K562 (cell line): ENCODE results near the gene HNF4A. TPM values are rescaled to one million over a fixed set of nuclear protein-coding genes. Genes with fewer than 3 reads are reported as not detected.

Experiments
- CBFA2T3 ChIP-seq: fragments of 450-650 bp; IDR thresholded peaks from 2 replicates; pipeline ENCODE4 v1.6.1; 2017
- CEBPB ChIP-seq: fragments of 450-650 bp; IDR thresholded peaks from 2 replicates; pipeline ENCODE4 v1.6.1; 2016; ENCODE audit warnings: missing genetic modification characterization, missing compliant biosample characterization
- E2F3 ChIP-seq: fragments of 250-450 bp; sonication (Bioruptor Pico); IDR thresholded peaks from 2 replicates; pipeline ENCODE4 v1.4.0; 2020; ENCODE audit warnings: mild to moderate bottlenecking
- E2F5 ChIP-seq: sonication (generic); formaldehyde crosslinking; IDR thresholded peaks from 2 replicates; pipeline ENCODE4 v1.8.0; 2022; ENCODE audit warnings: mild to moderate bottlenecking, missing genetic modification reagents
- MAFG ChIP-seq: fragments of 450-650 bp; conservative IDR thresholded peaks from 2 replicates; pipeline ENCODE4 v1.6.1; 2016; ENCODE audit warnings: missing genetic modification characterization, missing compliant biosample characterization
- MBD1 ChIP-seq: fragments of 250-450 bp; sonication (Bioruptor Pico); IDR thresholded peaks from 2 replicates; pipeline ENCODE4 v1.8.0; 2022; ENCODE audit warnings: inconsistent platforms
- MTA3 ChIP-seq: fragments of 450-650 bp; formaldehyde crosslinking; IDR thresholded peaks from 2 replicates; pipeline ENCODE4 v1.6.1; 2017; ENCODE audit warnings: mild to moderate bottlenecking, borderline replicate concordance
- NCOA2 ChIP-seq, 2 experiments: fragments of 450-650 bp; IDR thresholded peaks; 2 replicates each; pipeline ENCODE4 v1.6.1; 2018; ENCODE audit warnings: mild to moderate bottlenecking in 2 of 2, moderate library complexity in 1 of 2; ENCODE audit not compliant: partially characterized antibody in 2 of 2
- NONO ChIP-seq, 2 experiments: fragments of 200-400 bp in 1 of 2; fragments of 450-650 bp in 1 of 2; formaldehyde crosslinking in 1 of 2; IDR thresholded peaks; 2 replicates each; pipeline ENCODE4 v1.6.1; 2017; ENCODE audit warnings: low read depth in 2 of 2, mild to moderate bottlenecking in 2 of 2, moderate library complexity in 2 of 2, low read length in 1 of 2
- PHF20 ChIP-seq: fragments of 450-650 bp; IDR thresholded peaks from 2 replicates; pipeline ENCODE4 v1.6.1; 2018; ENCODE audit not compliant: partially characterized antibody
- PREB ChIP-seq: sonication (generic); formaldehyde crosslinking; IDR thresholded peaks from 2 replicates; pipeline ENCODE4 v1.8.1; 2023; ENCODE audit warnings: mild to moderate bottlenecking, missing genetic modification reagents
- RBM17 ChIP-seq: fragments of 200-400 bp; formaldehyde crosslinking; IDR thresholded peaks from 2 replicates; pipeline ENCODE4 v1.6.1; 2017; ENCODE audit warnings: low read depth, mild to moderate bottlenecking, low read length, borderline replicate concordance
- RBM25 ChIP-seq: fragments of 200-400 bp; formaldehyde crosslinking; IDR thresholded peaks from 2 replicates; pipeline ENCODE4 v1.6.1; 2018; ENCODE audit warnings: low read length, low read depth, moderate library complexity; ENCODE audit not compliant: severe bottlenecking
- SP2 ChIP-seq: IDR thresholded peaks from 2 replicates; pipeline ENCODE4 v1.6.1; 2011; ENCODE audit warnings: mild to moderate bottlenecking, low read depth, low read length, moderate library complexity; ENCODE audit not compliant: poor library complexity, severe bottlenecking; ENCODE audit errors: extremely low read depth
- ZBTB26 ChIP-seq: fragments of 450-650 bp; formaldehyde crosslinking; IDR thresholded peaks from 2 replicates; pipeline ENCODE4 v1.4.0; 2022; ENCODE audit warnings: missing genetic modification characterization
- ZKSCAN1 ChIP-seq: fragments of 150-350 bp; IDR thresholded peaks from 2 replicates; pipeline ENCODE4 v1.6.1; 2016; ENCODE audit warnings: low read depth, low read length
- ZNF134 ChIP-seq: fragments of 250-450 bp; sonication (Bioruptor Pico); conservative IDR thresholded peaks from 2 replicates; pipeline ENCODE4 v1.4.0; 2020
- ZNF263 ChIP-seq: sonication (generic); formaldehyde crosslinking; IDR thresholded peaks from 2 replicates; pipeline ENCODE4 v1.8.0; 2022; ENCODE audit warnings: mild to moderate bottlenecking, missing genetic modification reagents, borderline replicate concordance
- polyA plus RNA-seq, 8 experiments: library from polyadenylated mRNA; depleted of rRNA in 4 of 8; stranded (reverse) in 5 of 8; unstranded in 3 of 8; fragments of >200 nt; fragmentation: Nextera tagmentation in 2 of 8; fragmentation: Illumina TruSeq in 1 of 8; extraction: Ambion mirVana in 2 of 8; extraction: Trizol in 1 of 8; gene quantifications; 2 replicates each; pipeline versions ENCODE4 v1.2.1 to v1.2.3, GENCODE V29; 2011 to 2014; ENCODE audit warnings: inconsistent platforms in 1 of 8, missing spikeins in 1 of 8
- total RNA-seq, 7 experiments: library from RNA; depleted of rRNA in 6 of 7; stranded (reverse); fragments of >200 nt in 6 of 7; fragmentation: Illumina TruSeq in 2 of 7; extraction: Trizol in 2 of 7; gene quantifications; 2 replicates each; pipeline versions ENCODE4 v1.2.1 to v1.2.3, GENCODE V29; 2011 to 2021; ENCODE audit warnings: low replicate concordance in 1 of 7

HNF4A gene
- total and polyA plus RNA-seq, 9 of the 15 experiments (the other 6 are each of a cell fraction or from before 2014, with no cell fraction given) = 0.03 to 0.27 (median 0.08) TPM; not detected in 5

GRCh38 chr20:44394702-44395460 is 39.4 kb downstream of the HNF4A start (continued):
- TF ChIP-seq SP2 (no peak), E2F5 (CRISPR knock-in tag) (no peak), PREB (CRISPR knock-in tag) (no peak), RBM17 (no peak), ZNF263 (CRISPR knock-in tag) (no peak), ZNF134 (CRISPR knock-in tag) (peak; percentile 50; the same call in 1 of the 2 replicates), E2F3 (no peak), ZBTB26 (CRISPR knock-in tag) (no peak), CEBPB (tag) (peak; percentile 83), MBD1 (CRISPR knock-in tag) (no peak), ZKSCAN1 (no peak), MTA3 (no peak), RBM25 (peak; percentile 76), PHF20 (no peak), MAFG (tag) (peak; percentile 61), NONO (IDR thresholded peaks at IDR 0.05; ENCODE audit: low read depth in 2 of 2, low read length in 1 of 2) (no peak), CBFA2T3 (peak; percentile 94), NCOA2 (IDR thresholded peaks at IDR 0.05; ENCODE audit: partially characterized antibody in 2 of 2) (no peak)
